IPS DF 19.7 (cell line): Measurements from ENCODE around the gene SLC29A3.

ENCODE experiments used
- DNase-seq: peaks from one replicate; pipeline ENCODE4 v3.0.0-alpha.2; 2013; ENCODE audit warnings: low read depth, low spot score

The SLC29A3 gene

DNA sequence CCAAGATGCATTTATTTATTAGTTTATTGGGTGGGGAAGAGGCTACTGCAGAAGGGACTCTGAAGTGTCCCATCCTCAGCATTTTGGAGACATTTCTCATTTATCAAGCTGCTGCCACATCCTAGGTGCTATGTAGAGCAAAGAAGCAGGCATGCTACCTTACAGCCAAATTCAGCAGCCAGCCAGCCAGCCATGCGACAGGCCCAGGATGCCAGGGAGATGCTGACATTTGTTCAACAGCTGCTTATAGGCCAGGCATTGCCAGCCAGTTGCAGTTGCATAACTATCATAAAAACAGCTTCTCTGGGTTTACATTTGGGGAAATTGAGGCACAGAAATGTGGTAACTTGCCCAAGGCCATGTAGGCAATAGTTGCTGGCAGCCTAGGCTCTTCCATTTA is 2.3 kb downstream of the SLC29A3 start:
- no peak for DNase-seq

DNA sequence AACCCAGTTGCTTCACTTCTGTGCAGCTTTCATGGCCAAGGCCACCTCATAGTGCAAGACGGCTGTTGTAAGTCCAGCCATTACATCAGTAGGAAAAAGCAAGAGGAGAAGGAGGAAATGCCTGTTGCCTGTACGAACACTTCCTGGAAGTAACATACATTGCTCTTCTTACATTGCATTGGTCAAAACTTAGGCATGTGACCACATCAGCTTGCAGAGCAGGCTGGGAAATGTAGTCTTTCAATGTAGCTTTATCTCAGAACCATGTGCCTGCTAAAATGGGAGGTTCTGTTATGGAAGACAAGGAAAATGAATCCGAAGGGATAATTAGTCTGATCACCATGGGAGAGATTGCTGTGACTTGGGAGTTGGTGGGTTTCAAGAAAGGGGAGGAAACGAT is 4.3 kb downstream of the SLC29A3 start:
- no peak for DNase-seq

DNA sequence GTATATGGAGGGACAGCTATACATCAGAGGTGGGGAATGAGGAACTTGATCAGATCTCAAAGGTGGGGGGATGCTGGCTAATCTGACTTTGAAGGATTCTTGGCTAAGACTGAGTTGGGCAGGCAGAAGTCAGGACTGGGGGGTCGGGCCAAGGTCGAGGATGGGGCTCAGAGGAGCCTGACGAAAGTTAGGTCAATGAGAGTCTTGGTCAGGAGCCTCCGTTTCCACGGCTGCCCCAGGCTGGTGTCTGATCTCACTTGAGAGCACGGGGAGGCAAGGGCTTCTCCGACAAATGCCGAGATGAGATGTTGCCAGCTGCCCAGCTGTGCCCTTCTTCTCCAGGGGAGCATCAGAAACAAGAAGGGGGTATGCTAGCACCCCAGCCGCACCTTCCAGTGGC is 5.7 kb downstream of the SLC29A3 start:
- no peak for DNase-seq

DNA sequence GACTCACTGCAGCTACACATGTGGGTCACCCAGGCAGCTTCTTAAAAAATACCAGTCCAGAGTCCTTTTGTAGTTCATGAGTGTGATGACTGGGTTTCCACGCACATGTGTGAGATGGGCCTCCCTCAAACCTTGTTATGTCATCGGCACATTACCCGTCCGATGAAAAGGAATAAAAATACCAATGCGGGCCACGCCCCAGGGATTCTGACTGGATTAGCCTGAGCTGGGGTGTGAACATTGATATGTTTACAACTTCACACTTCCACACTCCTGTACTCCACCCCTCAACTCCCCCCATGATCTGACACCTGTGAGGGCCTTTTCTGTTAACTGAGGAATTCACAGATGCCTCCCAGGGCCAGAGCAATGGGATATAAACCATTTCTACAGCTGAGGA is 6.2 kb downstream of the SLC29A3 start:
- no peak for DNase-seq

DNA sequence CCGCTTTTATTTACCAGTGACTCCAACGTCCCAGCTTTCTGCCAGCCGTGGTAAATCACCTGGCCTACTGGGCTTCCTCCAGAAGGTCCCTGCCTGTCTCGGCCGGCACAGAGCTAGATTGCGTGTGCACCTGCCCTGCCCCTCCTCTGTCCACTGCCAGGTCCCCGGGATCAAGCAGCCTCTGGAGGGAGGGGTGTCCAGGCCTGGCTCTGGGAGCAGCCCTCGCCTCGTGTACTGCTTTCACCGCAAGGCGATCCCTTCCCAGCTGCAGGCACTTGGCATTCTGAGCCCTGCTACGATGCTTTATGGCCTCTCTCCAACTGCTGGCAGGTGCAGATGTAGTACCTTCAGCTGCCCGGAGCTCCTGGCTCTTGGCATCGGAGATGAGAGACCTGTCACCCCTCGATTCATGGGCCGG is 7.4 kb downstream of the SLC29A3 start:
- DNase-seq: no peak

DNA sequence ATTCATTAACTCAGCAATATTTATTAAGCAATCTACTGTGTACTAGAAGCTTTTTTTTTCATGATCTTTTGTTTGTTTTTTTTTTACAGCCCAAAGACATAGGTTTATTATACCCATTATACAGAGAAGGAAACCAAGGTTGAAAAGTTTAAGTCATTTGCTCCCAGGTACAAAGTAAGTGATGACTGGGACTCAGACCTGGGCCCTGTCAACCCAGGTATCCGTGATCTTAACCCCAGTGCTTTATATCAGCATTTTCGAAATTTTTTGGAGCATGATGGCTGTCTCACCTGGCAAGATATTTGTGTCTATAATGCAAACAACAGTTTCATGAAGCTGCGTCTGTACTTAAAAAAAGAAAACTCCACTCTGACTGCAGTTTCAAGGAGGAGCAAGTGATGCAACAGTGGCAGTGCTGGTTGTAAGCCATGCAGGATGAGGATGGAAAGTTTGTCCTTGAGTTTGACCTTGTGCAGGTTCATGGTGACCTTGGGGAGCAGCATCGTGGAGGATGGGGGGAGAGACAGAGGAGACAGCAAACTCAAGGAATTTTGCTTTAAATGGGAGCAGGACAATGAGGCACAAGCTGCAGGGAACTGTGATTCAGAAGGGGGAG is 11.8 kb downstream of the SLC29A3 start:
- no peak for DNase-seq

DNA sequence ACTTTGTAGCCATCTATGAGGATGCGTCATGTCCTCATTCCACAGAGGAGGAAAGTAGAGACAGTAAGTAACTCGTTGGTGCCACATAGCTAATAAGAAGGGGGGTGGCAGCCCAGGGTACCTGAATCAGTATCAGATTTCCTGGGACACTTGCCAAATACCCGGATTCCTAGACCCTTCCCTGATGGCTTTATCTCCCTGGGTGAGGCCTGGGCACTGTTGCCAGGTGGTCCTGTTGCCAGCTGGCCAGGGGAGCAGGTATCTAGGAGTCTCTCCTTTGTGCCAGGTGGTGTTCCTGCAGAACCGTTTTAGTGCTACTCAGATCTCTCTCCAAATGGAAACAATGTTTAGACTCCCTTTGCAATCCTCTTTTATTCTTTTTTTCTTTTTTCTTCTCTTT is 12.7 kb downstream of the SLC29A3 start:
- DNase-seq: no peak

DNA sequence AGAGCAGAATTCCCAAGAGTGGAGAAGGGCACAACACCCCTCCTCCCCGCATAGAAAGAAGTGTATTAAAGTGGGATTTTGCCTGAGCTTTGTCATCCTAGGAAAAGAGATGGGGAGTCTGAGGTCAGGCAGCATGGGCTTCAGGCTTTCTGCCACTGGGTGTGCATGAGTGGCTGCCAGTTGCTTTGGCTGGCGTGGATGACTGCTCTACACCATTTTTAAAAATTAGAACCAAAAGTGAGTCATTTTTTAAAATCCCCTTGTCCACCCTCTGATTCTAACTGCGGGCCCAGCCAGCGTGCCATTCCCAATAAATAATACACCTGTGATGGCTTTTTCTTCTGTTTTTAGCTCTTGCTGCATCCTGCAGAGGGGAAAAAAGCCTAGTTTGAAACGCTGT is 13.4 kb downstream of the SLC29A3 start:
- no peak for DNase-seq

DNA sequence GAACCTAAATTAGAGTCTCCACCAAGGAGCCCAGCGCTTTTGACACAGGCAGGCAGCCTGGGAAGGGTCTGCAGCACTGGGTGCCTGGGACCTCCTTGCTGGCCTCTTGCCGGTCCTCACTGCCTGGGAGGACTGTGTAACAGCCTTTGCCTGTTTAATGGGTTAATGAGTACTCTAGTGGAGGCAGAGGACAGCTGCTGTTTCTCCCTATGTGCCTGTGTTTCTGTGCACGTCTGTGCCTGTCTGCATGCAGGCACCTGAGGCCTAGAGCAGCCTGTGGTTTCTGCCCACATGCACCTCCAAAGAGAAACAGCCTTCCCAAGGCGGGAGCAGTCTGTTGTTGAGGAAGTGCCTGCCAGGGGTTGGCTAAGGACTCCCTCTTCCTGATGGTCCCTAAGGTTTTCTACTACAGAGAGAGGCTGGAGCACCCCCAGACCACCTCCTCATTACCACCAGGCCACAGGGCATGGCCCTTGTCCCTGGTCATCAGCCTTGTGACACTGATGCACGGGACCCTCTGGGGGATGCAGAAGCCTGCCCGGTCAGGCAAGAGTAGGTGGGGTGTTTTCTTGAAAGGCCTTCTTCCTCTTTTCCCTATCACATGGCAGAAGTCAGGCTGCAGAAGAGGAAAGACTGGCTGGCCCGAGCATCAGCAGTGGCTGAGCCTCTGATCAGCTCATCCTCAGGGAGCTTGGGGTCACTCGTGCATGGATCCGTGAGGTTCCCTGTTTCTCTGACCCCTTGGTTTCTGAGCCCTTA is 14.2 kb downstream of the SLC29A3 start:
- no peak for DNase-seq

DNA sequence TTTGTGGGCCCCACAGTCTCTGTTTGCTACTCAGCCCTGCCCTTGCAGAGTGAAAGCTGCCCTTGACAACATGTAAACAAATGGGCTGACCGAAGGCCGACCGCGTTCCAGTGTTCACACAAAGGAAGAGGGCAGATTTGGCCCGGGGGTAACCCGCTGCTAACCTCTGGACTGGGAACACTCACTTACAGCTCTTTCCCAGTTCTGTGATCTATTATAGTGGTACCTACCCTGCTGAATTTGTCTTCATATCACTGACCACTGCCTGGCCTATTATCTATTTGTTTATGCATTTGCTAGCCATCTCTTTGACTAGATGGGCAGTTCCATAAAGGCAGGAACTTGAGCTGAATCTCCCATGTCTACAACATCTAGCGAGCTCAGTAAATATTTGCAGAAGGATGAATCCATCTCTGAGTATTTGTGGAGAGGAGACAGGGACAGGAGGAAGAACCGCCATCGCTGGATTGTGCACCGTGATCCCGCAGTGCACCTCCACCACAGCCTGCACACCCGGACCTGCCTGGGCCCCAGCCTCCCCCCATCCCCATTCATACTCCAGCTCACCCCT is 15.2 kb downstream of the SLC29A3 start:
- DNase-seq: no peak

DNA sequence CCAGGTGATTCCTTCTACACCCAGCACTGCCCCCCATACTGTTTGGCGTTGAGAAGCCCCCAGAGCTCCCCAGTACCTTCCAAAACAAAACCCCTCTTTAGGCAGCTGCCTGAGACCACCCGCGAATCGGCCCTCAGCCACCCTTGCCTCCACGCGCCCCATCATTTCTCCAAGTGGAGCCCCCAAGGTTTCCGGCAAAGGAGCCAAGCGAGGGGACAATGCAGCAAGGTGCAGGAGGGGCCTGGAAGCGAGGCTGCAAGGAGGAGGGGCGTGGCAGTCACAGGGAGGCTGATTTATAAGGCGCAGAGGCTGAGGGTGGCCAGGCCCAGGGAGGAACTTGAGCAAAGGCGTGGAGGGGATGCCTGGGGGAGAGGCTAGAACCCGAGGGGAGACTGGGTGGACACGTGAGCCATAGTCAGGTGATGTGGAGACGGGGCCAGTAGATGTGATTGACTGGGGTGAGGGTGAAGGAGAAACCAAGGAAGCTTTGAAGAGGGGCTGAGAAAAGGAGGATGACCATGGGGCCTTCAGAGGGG is 16.2 kb downstream of the SLC29A3 start:
- no peak for DNase-seq

DNA sequence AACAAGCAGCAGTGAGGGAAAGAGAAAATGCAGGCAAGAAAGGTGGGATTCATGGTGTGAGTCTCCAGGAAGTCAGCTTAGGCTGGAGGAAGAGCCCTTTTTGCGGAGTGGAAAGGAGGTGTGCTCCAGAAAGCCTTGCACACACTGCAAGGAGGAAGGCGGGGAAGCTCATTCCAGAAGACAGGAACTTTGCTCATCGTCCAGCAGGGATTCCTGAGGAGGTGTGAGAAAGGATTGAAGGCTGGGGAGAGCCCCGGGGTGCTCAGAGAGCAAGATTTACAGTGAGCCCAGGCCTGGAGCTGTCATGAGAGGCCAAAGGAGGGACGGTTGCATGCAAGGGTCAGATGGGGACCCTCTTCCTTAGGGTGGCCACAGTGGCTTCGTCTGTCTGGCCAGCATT is 17.6 kb downstream of the SLC29A3 start:
- no peak for DNase-seq

DNA sequence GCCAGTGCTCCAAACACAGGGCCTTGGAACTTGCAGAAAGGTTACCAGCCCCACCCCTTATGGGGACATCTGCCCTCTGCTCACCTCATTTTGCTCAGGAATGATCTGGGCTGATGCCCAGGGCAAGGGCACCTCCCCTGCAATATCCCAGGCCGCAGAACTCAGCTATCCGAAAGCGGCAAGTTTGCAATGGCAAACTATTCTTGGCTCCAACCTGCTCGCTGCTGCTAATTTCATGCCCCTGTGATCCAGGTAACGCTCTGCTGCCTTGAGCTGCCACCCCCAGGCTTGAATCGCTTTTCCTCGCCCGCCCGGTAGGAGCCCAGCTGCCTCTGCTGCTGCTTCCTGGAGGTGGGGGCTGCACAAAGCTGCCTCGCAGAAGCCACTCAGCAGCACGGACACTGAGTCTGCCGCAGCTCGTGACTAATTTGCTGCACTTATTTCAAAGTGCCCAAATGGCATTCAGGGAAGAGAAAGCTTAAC is 18.2 kb downstream of the SLC29A3 start:
- no peak for DNase-seq

DNA sequence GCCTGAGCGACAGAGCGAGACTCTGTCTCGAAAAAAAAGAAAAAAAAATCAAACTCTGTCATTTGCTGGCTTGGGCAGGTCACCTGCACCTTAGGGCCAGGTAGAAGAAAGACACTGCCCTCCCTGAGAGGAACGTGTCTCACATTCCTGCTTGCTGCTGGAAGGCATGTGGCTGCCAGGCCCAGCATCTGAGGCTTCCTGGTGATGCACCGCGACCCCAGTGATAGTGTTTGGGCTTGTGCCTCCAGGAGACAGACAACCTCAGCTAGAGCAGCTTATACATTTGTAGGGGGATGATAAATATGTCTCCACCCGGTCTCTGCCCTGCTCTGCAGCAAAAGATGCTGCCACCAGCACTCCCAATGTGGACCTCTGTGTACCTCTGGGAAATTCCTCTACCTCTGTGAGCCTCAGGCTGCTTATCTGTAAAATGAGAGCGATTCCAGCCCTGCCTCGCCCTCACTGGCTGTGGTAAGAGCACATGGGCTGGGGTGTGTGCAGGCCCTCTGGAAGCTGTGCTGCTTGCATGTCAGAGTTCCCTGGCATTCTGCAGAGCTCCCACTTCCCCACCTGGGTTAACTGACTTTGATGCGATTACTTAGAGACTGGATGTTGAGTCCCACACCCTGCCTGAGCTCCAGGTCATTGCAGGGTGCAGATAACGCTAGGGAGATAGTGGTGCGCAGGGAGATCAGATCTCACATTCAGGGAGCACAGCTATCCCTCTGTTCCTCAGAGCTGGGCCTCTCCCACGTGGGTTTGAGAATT is 19.9 kb downstream of the SLC29A3 start:
- no peak for DNase-seq

DNA sequence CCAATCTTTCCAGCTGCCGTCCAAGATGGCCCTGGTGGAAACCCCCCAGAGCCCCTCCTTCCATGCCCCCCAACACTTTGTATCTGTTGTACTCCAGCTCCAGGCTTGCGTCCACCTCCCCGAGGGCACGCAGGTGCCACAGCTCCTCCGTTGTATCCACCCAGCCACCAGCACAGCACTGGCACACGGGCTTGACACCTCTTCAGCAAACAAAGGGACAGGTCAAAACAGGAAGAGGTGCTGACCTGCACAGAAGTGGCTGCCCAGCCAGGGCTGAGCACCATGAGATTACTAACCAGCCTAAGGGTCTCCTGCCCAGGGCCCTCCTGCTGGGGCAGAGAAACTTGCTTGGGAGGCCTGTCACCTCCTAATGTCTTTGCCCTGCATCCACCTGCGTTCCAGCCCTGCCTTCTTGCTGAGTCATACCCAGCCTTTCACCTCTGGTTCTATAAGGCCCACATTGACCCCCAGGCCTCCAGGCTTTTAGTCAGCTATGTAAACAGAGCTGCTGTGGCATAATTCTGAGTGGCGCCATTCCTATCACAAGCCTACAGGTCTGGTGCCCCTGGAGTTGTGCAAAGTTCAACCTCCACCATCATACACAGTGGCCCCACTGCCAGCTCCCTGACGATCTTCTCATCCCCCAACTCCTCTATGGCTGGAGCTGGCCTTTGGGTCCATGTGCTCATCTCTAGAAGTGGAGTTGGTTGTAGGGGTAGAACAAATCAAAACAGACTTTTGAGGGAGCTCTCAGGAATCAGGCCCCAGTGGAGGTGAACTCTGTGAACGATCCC is 20.9 kb downstream of the SLC29A3 start:
- DNase-seq: no peak

DNA sequence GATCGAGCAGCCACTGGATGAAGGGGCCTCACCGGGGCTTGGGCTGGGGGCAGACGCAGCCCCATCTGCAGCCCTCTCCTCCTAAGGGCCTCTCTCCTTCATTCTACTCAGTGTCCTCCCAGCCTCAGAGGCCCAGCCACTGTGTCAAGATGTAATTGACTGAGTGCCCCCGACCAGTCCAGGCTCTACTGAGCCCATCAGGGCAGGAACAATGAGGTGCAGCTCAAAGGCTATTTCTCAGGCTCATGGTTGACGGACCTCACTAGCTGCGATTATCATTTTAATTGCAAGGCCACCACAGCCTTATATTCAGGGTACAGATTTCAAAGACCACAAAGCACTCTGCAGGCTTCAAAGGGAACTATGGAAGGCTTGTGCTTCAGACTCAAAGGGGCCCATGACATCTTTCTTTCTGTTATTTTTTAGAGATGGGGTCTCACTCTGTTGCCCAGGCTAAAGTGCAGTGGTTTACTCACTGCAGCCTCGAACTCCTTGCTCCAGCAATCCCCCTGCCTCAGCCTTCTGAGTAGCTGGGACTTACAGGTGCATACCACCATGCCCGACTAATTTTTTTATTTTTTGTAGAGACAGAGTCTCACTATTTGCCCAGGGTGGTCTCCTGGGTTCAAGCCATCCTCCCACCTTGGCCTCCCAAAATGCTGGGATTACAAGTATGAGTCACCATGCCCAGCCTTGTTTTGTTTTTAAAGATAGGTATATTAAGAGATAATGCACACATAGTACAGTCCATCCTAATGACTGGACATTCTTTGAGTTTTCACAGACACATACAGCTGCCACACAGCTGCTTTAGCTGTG is 23.7 kb downstream of the SLC29A3 start:
- DNase-seq: no peak

DNA sequence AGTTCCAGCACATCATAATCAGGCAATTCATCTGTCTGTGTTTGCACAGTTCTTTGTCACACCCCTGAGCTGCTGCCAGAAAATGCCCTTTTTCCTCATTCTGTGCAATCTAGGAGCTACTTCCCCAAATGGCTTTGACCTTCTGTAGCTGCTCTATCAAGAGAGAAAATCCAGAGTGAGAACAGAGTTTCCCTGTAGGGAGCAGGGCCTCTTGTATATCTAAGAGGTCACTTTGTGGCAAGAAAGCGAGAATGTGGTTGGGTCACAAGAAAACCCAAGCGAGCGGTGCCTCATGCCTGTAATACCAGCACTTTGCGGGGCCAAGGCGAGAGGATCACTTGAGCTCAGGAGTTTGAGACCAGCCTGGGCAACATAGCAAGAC is 24.3 kb downstream of the SLC29A3 start:
- no peak for DNase-seq

DNA sequence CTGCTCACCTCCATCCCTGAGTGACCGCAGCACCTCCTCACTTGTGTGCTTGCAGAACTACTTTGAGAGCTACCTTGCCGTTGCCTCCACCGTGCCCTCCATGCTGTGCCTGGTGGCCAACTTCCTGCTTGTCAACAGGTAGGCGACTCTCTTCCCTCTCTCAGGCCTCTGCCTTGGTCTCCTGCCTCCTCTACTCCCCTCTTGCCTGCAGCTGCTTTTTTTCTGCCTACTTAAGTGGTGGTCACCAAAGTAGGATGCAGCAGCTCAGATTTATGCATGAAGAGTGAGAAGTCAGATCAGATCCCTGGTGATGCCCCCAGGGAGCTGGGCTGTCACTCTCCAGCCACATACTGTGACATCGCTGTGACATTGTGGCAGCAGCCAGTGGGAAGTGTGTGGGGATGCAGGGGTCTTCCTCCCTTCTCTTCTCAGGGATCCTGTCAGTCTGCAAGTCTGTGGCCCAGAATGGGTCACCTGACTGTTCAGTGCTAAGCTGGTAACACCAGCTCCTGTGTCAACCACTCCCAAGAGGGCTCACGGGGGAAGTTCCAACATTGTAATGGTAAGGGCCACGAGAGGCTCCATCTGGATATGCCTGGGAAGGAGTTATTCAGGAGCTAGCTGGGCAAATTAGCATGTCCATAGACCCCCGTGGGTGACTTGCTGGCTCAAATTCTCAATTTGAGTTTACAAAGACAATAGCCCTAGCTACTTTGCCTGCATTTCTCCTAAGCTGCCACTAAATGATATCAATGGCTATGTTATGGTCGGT is 25.3 kb downstream of the SLC29A3 start:
- peak; percentile 88 for DNase-seq

DNA sequence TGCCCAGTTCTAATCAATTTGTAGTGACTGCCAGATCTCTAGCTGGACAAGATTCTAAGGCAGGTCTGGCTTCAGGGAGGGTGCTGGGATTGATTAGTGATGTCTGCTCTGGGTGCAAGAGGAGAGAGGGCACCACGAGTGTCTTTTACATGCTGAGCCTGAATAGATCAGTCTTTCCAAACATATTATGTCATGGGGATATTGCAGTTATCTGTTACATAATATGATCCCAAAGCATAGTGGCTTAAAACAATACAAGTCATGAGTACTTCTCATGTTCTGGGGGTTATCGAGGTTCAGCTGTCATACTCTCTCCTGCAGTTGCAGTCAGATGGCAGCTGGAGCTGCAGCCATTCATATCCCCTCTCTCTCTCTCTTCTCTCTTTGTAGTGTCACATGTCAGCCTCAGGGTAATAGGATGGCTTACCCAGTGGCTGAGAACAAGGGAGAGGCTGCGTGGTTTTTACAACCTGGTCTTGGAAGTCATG is 26.0 kb downstream of the SLC29A3 start:
- DNase-seq: peak; percentile 30
